Stimulated activated CD4-positive, alpha-beta T cell treated with anti-CD3 and anti-CD28 coated beads, Interleukin-4, amount 100 ng/mL, for 1 hour (primary cell): ENCODE data around the gene RAB22A.
A peak's percentile ranks its signal among the peaks of the same experiment; 100 is the strongest.
"Not testable (repeated sequence)": the region's sequence is repeated elsewhere in the genome, so short reads cannot be mapped to it uniquely, and the experiment has no call there.

Experiments used
- DNase-seq: peaks from one replicate; pipeline ENCODE4 v3.0.0-alpha.2; 2020

The RAB22A gene

DNA sequence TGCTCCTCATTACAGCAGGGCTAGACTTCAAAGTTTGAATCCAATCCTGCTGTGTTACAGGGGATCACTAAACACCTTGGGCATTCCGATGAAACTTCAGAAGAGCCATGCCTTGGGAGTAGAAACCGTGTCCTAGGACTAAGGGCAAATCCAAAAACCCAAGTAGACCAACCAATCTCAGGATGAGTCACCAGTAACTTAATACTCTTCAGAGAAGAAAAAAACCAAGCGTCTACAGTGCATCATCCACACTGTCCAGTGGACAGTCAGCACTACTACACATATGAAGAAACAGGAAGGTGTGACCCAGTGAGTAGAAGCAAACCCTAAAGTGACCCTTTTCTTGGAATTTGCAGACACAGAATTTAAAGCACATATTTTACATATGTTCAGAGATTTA, 40.1 kb downstream of the RAB22A start:
- no peak for DNase-seq

DNA sequence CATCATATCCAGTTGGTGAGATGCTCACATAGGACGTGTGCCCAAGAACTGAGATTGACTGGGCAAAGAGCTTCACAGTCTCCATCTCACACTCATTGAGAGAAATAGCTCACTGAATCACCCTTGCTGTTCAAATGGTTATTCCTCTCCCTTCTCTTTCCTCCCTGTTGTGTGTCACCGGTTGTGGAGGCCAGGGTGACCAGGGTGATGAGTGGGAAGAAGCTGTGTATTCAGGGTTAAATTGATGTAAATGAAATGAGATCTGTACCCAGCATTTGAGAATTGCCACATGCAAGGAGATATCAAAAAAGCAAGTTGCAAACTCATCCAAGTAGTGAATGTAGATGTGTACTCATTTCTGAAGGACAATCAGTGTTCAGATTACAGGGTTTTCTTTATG, 43.0 kb downstream of the RAB22A start:
- no peak for DNase-seq

DNA sequence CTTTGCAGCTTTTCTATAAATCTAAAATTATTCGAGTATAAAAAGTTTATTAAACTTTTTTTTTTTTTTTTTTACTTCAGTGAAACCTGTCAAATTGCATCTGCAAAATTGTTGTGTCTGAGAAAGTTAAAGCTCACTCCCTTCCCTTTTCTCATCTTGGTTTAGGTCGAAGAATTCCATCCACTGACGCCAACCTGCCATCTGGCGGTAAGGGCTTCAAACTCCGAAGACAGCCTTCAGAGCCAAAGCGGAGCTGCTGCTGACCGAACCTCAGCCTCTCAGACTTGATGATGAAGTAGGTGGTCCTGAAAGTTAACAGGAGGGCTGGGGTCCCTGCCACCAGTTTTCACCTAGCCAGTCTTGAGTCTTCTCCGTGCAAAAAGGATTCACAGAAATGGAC, 49.9 kb downstream of the RAB22A start:
- DNase-seq = no peak

DNA sequence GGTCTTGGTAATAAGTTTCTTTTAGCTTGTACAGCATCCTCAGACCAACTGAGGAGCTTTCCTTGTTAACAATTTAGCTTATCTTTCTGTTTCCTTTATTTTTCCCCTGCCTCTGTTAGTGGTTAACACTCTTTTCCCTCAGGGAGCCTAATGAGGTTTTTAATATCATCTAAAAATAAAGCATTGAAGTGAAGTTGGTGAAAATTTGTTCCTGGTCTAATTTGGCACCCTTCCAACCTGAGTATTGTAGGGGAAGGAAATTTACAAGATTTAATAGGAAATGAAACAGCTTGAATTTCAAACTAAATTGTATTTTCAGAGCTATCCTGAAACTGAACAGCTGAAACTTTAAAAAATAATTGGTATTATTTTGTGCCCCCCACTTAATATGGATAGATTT, 51.4 kb downstream of the RAB22A start:
- DNase-seq = no peak

DNA sequence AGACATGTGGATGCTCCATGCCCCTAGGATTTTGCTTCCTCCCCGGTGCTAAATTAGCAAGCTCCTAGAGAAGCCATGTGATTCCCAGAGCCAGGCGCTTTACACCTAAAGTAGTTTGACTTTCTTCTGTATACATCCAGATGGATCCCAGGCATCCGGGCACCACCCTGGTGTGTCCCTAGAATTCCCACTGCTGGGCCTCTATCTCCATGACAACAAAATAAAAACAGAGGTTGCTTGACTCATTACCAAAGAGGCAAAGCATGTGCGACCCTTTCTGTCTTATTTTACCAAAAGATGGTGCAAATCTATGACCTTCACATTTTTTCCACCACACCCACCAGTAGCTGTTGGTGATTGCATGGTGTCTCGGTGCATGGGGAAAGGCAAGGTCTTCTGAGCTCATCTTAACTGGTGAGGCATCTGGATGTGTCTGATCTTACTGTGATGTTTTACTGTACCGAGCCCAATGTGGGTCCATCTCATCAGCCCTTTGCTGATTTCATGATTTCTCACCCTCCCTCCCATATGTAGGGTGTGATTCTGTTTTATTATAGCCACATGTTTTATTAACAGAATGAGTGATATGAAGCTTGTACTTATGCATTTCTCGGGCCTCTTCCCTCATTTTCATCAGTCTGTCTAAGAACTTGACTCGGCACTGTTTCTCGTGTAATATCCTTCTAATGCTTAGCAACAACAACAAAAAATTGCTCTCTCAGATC, 52.1 kb downstream of the RAB22A start:
- no peak for DNase-seq

DNA sequence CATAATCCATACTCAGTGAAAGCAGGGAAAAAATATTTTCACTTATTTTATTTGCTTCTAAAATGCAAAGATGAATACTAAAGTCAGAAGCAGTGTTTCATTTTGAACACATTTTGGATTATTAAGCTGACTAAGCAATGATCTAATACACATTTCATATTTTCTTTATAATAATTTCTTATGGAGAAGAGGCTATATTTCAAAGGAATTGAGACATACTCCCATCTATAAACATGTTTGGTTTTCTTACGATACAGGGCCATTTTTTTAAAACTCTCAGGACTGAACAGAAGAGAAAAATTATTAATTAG, 52.6 kb downstream of the RAB22A start:
- DNase-seq = no peak

DNA sequence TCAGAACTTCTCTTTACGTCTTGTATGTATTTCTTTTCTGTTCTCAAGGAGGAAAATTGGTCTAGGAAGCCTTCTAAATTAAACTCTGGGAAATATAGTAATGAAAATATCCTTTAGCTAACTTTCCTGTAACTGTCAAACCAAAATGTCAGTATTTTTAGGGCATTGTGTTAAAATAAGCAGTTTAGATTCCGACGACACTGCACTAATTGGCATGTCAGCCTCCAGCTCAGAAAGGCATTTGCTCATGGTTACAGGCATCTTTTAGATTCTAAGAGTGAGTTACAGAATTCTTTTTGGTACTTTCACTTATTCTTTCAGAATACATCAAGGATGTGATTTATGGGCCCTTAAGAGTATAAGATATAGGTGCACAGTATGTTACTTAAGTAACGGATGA, 53.5 kb downstream of the RAB22A start:
- no peak for DNase-seq

DNA sequence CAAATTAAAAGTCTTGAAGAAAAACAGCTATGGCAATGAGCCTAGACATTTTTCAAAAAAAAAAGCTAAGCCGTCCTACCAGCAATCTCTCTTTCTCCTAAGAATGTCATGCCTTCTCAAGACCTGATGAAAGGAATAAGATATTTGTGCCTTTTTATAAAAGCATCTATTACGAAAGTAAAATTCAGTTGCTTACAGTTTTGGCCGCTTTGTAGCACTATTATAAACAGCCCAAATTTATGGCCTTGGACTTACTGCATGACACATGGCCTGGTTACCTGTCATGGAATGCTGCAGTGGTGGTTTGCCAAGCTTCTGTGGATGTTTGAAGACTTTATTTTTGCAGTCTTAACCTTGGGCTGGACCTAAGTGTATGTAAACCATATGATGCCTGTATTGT, 57.4 kb downstream of the RAB22A start:
- no peak for DNase-seq

DNA sequence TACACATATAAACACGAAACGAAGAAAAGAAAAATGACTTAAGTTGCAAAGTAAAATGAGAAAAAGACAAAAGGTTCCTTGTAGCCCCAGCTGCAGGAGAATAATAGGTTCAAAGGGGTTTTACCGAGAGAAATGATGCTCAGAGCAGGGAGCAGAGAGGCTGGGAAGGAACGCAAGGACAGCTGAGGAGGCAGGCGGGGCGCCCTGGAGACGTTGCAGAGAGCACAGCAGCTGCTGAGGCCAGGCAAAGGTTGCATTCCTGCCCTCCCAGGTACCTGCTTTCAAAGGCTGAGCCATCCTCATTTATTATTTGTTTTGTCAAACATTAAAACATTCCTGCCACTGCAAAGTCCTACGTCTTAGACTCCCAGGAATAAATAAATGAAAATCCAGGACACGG, 63.3 kb downstream of the RAB22A start:
- no peak for DNase-seq

DNA sequence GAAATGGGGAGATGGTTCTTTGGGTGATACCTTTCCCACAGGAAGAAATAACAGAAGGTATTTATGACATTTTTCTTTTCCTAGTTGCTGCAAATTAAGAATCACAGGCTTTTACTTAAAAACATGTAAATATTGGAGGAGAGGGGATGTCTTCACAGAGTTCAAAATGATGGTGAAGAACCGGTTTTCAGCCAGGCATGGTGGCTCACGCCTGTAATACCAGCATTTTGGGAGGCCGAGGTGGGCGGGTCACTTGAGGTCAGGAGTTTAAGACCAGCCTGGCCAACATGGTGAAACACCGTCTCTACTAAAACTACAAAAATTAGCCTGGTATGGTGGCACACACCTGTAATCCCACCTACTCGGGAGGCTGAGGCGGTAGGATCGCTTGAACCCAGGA, 63.8 kb downstream of the RAB22A start:
- DNase-seq = not testable (repeated sequence)

DNA sequence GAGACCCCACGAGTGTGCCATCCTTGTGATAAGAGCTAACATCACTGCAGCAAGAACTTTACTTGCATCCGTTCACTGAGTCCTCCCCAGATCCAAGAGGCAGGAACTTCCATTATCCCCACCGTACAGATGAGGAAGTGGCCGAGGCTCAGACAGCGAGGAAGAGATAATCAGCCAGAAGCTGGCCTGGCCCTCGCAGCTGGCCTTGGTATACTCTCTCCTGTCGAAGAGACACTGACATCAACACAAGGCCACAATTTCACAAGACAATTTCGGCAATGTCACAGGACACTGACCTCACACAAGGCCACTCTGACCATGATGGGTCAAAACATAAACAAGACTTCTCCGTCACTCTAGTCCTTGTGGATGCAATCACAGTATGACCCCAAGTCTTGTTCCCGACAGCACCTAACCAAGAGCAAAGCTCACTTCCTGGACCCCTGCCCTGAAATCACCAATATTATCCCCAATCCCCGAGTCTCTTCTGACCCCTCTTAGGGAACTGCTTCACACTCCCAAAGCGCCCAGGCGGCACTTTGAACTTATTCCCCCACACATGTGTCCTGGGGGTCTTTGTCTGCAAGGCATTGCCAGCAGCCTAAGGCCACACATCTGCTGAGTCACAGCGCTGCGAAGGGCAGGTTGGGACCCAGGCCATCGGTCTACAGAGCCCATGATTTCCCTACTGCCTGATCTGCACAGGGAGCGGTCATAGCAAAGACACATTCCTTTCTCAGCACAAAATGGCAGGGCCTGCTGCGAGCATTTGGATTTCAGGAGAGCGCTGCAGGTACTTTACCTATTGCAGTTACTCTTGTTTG, 64.7 kb downstream of the RAB22A start:
- DNase-seq = no peak

DNA sequence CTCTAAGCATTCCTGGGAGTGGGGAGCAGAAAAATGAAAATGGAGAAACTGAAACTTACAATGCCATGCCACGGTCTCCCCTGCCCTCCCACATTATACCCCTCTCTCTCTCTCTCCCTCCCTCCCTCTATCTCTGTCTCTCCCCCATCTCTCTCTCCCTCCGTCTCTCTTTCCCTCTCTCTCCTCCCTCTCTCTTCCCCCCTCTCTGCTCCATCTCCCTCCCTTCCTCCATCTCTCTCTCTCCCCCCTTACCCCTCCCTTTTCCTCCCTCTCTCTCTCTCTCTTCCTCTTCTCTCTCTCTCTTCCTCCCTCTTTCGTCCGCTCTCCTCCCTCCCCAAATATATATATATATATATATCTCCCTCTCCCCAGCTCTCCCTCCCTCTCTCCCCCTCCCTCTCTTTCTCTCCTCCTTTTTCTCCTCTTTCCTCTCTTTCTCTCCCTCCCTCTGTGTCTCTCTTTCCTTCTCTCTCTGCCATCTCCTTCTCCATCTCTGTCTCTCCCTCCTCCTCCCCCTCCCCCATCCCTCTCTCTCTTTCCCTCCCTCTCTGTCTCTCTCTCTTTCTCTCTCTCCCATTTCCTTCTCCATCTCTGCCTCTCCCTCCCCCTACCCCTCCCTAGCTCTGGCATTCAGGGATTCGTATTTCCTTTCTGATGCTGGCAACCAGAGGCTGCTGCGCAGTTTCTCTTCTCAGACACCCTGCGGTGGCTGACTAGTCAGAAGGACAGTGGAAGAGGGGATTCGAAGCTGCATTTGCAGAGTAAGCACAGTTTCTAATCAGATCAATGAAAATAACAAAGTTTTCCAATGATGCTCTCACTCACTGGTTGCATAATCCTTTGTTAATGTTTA, 65.6 kb downstream of the RAB22A start:
- no peak for DNase-seq

DNA sequence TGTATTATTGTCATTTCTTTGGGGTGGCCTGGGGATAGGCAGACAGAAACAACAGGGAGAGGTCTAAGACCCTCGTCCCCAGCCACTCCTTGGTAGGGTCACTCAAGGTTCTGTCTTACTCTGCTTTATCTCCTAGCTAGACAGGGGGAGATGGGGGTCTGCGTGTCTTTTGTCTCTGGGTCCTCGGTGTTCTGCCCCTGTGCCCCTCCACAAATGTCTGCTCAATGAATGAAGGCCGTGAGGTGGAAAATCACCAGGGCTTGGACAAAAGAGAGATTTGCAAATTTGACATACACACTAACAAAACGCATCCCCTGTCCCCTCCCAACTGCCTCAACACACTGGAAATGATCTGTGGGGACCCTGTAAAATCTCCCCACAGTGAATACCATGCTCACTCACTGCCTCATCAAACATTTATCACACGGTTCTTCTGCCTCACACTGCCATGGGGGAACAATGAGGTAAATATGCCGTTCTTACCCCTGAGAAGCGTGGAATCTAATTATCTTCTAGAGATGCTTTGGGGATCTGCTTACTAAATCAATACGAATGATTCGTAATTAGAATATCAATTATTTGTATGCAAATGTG, 66.3 kb downstream of the RAB22A start:
- DNase-seq = no peak

DNA sequence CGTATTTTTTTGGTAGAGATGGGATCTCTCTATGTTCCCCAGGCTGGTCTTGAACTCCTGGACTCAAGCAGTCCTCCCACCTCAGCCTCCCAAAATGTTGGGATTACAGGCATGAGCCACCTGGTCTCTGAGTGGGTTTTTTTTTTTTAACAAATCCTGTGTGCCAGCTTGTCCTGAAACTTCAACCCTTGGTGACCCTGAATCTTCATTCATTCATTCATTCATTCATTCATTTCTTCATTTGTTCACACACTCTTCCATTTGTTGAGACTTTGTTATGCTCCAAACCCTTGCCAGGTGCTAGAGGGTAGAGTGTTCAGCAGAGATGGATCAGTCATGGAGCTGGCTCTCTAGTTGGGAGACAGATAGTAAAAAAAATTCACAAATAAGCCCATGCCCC, 67.5 kb downstream of the RAB22A start:
- DNase-seq = no peak

DNA sequence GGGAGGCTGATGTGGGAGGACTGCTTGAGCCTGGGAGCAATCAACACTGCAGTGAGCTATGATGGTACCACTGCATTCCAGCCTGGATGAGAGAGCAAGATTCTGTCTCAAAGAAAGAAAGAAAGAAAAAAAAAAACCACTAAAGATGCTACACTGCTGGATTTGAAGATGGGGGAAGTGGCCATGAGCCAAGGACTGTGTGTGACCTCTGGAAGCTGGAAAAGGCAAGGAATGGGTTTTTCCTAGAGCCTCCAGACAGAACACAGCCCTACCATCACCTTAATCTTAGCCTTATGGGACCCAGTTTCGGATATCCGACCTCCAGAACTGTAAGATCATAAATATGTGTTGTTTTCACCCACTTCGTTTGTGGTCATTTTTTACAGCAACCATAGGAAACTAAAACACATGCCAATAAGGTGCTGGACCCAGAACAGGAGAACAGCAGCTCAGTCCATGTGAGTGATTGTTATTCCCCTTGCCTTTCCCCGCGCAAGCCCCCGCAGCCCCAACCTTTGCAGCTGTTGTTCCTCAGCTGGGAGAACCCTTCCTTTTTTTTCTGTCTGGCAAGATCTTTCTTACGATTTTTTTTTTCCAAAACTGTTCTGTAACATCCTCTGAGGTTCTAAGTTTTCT, 68.4 kb downstream of the RAB22A start:
- no peak for DNase-seq

DNA sequence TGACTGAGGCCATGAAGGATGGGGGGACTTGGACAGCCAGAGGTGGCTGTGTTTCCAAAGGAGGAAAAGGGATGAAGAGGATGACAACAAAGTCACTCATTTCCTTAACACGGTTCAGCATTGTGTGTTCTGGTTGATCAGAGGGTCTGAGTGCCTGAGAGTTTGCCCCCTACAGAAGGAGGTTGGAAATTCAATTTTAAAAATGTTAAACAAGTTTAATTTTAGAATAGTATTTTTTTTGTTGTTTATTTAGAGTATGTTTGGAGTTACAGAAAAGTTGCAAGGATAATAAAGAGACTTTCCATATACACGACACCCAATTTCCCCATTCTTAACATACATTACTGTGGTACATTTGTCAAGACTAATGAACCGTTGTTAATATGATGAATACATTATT, 69.2 kb downstream of the RAB22A start:
- DNase-seq = no peak

DNA sequence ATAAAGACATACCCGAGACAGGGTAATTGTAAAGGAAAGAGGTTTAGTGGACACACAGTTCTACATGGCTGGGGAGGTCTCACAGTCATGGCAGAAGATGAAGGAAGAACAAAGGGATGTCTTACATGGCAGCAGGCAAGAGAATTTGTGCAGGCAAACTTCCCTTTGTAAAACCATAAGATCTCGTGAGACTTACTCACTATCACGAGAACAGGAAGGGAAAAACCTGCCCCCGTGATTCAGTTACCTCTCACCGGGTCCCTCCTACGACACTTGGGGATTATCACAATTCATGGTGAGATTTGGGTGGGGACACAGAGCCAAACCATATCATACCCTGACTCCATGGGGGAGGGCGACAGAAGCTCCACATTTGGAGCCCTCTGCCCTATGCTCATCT, 72.1 kb downstream of the RAB22A start:
- DNase-seq = no peak

DNA sequence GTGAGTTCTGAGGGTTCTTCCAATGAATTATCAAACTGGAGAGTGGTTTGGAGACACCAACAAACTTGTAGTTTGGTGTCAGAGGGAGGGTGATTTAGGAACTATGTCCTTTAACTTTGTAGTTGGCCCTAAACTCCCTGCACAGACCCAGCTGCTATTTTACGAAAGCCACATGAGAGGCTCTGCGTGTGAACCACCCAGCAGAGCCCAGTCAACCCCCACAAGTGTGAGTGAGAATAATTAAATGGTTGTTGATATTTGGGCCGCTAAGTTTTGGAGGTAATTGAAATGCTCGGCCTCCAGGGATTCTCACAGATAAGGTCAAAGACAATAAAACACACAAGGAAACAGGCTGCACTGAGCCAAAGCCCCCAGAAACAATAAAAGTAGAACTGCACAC, 72.6 kb downstream of the RAB22A start:
- no peak for DNase-seq

DNA sequence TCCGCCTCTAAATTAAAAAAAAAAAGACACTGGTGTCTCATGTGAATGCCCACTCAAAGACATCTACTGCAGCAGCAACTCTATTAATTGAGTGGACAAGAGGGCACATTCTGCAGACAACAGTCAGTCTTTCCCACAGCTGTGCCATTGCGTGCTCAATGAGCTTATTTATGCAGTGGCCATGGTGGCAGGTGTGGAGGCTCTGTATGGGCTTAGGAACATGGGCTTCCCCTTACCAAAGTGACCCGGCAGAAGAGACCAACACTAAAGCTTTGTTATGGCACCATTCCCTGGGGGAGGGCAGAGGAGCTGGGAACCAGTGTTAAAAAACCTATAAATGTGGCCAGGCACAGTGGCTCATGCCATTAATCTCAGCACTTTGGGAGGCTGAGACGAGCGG, 75.3 kb downstream of the RAB22A start:
- no peak for DNase-seq

DNA sequence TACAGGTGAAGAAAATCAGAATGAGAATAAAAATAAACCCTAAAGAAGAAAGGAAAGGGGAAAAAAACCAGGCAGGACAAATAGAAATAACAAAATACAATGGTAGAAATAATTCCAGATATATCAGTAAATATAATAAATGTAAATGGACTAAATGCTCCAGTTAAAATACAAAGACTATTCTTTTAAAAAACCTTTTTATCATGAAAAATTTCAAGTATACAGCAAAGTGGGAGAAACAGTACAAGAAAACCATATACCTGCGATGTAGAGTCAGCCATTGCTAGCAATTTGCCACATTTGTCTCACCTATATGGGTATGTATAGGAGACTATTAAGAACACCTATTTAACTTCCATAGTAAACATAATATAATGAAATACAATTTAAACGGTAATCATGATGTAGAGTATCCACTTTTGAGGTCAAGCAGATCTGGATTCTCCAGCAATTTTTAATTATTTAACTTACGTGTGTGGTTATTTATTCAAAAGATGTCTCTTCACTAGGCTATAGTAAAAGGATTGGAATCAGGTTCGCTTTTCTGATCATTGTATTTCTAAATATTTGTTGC, 78.6 kb downstream of the RAB22A start:
- DNase-seq = no peak

DNA sequence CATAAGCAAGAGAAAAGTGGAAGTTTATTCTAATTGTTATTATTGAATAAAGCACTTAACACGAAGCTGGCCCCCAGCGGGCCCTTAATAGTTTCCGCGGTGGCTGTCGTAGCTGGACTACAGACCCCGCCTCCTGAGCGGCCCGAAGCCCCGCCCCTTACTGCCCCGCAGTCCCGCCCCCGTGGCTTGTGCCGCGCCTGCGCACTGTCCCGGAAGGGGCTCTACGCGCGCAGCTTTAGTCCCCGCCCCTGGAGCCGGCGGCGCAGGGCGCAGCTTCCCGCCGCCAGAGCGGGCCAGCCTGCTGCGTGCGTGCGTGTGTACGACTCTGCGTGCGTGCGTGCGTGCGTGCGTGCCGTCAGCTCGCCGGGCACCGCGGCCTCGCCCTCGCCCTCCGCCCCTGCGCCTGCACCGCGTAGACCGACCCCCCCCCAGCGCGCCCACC, 79.4 kb downstream of the RAB22A start, which contains the start of gene VAPB:
Gene VAPB (plus strand): TSS at position 348 of the 442 bp plus-strand sequence. CDS start 231 bp downstream, outside the sequence.
- DNase-seq = peak; percentile 96

DNA sequence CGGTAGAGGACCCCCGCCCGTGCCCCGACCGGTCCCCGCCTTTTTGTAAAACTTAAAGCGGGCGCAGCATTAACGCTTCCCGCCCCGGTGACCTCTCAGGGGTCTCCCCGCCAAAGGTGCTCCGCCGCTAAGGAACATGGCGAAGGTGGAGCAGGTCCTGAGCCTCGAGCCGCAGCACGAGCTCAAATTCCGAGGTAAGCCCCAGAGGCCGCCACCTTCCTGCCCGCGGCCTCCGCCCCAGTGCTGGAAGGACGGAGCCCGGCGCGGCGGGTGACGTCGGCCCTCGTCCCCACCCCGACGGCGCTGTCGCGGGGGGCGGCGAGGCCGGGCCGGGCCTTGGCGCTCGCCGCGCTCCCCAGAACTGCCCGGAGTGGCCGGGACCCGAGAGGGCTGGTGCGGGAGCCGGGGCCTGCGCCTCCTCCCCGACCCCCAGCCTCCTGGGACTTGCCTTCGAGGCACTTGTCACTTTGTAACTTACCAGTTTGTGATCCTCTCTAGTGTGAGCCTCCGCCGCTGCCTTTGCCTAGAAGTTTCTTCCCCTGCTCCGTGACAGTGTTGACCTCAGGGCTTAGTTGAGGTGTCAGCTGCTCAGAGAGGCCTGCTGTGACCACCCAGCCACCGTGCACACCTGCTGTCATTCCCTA, 79.9 kb downstream of the RAB22A start:
- peak; percentile 15 for DNase-seq
